Measurements from ENCODE around the gene LPCAT1.
"Not testable (repeated sequence)": the region's sequence is repeated elsewhere in the genome, so short reads cannot be mapped to it uniquely, and the experiment has no call there.

The LPCAT1 gene

DNA sequence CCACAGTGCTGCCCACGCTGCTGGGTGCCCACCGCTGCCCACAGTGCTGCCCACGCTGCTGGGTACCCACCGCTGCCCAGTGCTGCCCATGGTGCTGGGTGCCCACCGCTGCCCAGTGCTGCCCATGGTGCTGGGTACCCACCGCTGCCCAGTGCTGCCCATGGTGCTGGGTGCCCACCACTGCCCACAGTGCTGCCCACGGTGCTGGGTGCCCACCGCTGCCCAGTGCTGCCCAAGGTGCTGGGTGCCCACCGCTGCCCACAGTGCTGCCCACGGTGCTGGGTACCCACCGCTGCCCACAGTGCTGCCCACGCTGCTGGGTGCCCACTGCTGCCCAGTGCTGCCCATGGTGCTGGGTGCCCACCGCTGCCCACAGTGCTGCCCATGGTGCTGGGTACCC lies 101.2 kb downstream of the LPCAT1 start:
- not testable (repeated sequence) for DNase-seq (ENCODE audit: low read depth in 2 of 2)

DNA sequence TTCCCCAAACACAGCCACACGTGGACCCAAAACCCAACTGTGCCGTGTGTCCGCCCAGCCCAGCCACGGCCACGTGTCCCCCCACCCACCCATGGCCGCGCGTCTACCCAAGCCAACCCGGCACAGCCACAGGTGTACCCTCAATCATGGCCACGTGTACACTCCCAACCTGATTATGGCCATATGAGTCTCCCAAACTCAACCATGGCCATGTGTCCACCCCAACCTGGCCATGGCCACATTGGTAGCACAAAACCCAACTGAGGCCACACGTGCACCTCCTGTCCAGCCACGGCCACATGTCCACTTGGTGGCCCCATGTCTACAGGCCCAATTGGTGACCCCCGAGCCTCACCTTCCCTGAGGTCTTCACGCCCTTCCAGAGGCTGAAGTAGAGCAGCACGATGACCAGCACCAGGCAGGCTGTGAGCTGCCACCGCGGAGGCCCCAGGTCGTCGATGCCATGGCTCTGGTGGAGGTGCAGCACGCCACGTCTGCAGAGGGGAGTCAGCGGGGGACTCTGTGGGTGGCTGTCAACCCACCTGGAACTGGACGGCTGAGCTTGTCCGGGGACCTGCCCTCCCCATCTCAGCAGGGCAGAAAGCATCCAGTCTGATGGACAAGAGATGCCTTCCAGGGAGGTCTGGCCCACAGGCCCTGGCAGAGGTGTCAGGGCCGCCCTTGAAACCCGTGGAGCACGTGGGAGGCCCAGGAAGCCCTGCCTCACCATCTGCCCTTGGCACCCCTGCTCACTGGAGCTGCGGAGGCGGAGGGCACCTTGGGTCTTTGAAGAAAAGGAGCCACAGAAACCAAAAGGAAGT lies 102.0 kb downstream of the LPCAT1 start:
- DNase-seq (ENCODE audit: low read depth in 2 of 2), result no peak

DNA sequence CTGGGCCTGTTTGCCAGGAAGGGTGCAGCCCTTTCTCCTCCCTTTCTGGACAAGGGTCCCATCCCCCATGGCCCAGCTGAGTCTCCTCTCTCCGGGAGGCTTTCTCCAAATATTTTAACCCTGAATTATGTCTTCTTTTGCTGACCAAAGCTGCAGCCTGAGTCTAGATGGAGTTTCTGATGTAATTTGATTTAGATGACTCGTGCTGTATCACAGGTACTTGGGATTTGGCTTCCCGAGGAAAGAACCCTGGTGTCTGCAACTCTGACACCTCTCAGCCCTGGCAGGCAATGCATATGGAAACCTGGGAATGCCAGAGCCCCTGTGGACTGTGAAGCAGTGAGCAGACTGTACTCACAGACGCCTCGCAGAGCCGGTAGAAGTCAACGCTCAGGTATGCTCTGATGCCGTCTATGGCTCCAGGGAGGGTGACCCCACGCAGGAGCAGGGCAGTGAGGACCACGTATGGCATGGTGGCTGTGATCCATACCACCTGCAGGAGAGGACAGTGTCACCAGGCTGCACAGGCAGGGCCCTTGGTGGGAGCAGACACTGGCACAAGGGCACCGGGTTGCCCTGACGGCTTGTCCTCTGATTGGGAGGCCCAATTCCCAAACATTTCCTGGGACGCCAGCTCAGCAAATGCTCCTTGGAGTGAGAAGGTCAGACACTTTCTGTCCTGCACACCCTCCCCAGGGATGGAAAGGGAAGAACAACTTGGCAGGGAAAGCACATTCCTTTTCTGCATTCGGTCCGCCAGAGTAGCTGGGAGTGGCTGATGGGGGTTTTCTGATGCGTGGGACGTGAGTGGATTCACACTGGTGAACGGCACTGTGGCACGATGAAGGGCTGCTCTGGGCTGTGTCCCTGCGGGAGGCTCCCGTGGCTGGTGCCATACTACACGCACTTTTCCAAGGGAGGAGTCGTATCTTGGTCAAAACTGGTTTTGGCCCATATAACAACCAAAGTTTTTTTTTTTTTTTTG lies 103.3 kb downstream of the LPCAT1 start:
- DNase-seq (ENCODE audit: low read depth in 2 of 2), result no peak

- no peak for DNase-seq (ENCODE audit: low read depth in 2 of 2)
Observed at GRCh38 chr5:1419476-1420210, 104.1 kb downstream of the LPCAT1 start.

DNA sequence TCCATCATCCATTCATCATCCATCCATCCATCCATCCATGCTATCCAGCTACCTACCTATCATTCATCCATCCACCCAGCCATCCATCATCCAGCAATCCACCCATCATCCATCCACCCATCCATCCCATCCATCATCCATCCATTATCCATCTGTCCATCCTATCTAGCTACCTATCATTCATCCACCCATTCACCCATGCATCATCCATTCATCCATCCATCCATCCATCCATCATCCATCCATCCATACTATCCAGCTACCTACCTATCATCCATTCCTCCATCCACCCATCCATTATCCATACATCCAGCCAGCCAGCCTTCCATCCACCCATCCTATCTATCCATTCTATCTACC lies 104.9 kb downstream of the LPCAT1 start:
- no peak for DNase-seq (ENCODE audit: low read depth in 2 of 2)

DNA sequence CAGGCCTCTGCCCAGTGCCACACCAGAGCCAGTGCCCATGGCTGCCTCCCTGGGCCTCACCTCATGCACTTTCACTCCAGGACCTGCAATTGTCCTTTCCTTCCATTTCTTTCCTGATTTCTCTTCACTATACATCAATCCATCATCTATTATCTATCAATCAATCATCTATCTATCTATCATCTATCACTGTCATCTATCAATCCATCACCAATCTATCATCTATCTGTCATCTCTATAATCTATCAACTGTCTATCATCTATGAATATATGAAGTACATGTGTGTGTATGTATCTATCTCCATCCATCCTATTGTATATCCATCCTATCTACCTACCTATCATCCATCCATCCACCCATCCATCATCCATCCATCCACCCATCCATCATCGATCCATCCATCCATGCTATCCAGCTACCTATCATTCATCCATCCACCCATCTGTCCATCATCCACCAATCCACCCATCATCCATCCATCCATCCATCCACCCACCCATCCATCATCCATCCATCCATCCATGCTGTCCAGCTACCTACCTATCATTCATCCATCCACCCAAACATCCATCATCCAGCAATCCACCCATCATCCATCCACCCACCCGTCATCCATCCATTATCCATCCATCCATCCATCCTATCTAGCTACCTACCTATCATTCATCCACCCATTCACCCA lies 105.4 kb downstream of the LPCAT1 start:
- no peak for DNase-seq (ENCODE audit: low read depth in 2 of 2)

DNA sequence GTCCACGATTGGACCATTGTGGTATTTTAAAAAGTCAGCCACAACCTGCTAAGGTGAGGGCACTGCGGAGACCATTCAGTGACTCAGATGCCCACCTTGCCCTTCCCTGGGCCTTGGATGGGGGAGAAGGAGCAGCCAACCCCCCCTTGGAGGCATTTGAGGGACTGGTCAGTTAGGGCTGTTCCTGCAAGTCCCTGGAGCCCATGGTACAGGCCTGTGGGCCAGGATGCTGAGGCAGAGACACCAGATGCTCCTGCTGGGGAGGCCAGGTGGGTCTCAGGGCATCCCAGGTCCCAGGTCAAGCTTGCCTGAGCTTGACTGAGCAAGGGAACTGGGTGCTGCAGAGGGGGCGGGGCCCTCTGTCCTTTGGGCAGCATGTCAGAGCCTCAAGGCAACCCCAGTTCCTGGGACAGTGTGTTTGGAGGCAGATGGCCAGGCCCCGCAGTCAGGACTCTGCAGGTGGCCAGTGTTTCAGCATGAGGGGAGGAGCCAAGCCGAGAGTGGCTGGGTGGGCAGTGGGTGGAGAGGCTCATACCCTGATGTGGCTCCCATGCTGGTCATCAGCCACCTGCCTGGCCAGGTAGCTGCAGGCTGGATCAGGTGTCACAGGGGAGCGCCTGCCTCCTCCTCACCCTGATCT lies 106.1 kb downstream of the LPCAT1 start:
- no peak for DNase-seq (ENCODE audit: low read depth in 2 of 2)

GRCh38 chr5:1416856-1417469 lies 106.8 kb downstream of the LPCAT1 start:
- no peak for DNase-seq (ENCODE audit: low read depth in 2 of 2)

DNA sequence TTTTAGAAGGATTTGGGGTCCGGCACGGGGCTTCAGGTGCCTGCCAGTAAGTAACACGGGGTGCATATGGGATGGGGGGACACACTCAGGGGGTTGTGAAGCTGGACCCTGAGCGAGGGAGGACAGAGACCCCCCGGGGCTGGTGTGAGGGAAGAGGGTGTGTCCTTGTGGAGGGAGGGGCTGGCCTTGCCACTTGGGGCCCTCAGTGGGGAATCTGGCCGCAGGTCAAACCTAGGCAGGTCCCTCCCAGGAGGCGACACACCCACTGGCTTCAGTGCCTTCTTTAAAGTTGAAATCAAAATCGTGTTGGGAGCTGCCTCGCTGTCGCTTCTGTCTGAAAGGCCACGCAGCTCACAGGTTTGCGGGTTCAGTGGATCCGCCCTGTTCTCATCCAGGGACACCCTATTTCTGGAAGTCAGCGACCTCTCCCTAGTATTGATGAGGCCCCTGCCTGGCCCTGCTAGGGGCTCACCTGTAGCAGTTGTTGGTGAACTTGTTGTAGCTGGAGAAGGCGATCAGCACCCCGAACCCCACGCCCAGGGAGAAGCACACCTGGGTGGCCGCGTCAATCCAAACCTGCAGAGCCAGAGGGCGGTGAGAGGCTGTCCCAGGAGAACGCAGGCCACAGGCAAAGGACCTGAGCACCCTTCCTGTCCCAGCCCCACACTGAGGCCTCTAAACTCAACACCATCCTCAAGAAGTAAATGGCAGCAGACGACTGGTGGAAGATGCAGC lies 108.0 kb downstream of the LPCAT1 start:
- no peak for DNase-seq (ENCODE audit: low read depth in 2 of 2)

DNA sequence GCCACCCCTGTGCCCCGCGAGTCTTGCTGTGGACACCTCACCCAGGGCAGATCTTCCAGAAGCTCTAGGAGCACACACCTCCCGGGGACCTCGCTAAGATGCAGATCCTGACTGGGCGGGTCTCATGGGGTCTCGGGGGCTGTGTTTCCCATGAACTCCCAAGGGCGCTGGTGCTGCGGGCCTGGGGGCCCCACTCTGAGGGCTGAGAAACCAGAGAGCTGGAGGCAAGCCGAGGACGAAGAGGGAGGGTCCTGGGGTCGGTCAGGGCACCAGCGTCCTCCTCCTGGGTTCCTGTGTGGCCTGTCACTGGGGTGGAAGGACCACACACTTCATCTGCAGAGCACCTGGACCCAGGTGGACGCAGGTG lies 108.7 kb downstream of the LPCAT1 start:
- no peak for DNase-seq (ENCODE audit: low read depth in 2 of 2)

DNA sequence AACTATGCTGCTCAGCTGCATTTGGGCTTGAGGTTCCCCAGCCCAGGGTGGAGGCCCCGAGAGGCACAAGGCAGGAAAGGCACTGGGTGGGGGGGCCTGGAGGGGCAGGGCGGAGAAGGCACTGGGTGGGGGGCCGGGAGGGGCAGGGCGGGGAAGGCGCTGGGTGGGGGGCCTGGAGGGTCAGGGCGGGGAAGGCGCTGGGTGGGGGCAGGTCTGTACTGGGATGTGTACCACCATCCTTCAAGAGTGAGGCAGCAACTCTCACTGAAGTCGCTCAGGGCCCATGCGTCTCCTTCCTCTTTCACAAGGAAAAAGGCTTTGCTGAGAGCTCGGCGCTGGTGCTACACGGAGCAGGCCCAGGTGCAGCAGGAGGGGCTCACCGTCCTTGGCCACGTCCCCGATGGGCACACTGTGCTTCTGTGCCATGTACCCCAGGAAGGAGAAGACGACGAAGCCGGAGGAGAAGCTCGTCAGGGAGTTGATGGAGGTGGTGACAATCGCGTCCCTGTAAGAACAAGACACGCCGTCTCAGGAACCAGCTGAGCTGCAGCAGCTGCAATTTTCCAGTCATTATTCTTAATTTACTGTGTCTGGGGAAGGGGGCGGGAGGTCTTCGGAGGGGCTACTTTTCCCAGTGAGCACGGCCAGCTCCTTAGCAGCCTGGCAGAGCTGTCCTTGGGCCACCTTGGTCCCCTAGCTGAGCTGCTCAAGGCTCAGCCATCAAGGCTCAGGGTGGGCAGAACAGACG lies 109.3 kb downstream of the LPCAT1 start:
- no peak for DNase-seq (ENCODE audit: low read depth in 2 of 2)

GRCh38 chr5:1413611-1414241 lies 110.0 kb downstream of the LPCAT1 start:
- no peak for DNase-seq (ENCODE audit: low read depth in 2 of 2)

- no peak for DNase-seq (ENCODE audit: low read depth in 2 of 2)
Observed at GRCh38 chr5:1413211-1413610, 110.5 kb downstream of the LPCAT1 start.

DNA sequence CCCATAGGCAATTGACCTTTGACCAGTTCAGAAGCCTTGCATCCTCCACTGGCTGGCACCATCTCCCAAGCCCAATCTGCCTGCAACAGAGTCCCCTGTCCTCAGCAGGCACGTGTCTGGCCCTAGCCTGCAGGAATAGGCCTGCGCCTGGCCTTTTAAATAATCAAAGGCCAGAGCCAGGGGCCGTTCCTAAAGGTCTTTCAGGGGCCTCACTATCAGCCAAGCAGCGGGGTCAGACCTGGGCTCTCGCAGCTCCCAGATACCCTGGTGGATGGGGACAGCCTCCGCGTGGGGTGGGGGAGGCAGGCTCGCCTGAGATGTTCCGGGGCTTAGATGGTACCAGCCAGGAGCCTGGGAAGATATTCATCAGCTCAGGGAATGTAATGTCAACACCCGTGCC lies 111.1 kb downstream of the LPCAT1 start:
- DNase-seq (ENCODE audit: low read depth in 2 of 2), result no peak

DNA sequence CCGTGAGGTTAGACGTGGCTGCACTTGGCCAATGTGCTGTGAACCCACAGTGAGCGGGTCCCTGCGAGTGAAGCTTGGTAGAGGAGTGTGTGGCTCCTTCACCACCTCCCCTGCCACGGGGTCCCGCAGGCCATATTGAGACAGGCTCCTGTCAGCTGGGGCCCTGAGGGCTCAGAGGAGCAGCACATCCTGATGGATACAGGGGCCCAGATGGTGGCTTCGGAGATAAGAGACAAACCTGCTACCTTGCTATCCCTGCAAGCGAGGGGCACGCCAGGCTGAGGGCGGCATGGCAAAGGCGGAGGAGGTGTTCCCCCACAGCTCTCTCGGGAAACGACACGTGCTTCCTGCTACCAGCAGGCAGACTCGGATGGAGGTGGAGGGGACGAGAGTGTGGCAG lies 111.6 kb downstream of the LPCAT1 start:
- no peak for DNase-seq (ENCODE audit: low read depth in 2 of 2)

All from stimulated activated CD8-positive, alpha-beta memory T cell treated with anti-CD3 and anti-CD28 coated beads, Interleukin-15, amount 100 ng/mL, for 4 hours (primary cell).